NCI-H69 (cell line): ENCODE results near the gene SPINK14.
A peak's percentile ranks its signal among the peaks of the same experiment; 100 is the strongest.

Source experiments
- DNase-seq: peaks from one replicate; lab custom pipeline; 2025; lab: John Stamatoyannopoulos, UW

The SPINK14 gene

GRCh38 chr5:148201151-148201550 lies 32.8 kb downstream of the SPINK14 start:
- DNase-seq = no peak

DNA sequence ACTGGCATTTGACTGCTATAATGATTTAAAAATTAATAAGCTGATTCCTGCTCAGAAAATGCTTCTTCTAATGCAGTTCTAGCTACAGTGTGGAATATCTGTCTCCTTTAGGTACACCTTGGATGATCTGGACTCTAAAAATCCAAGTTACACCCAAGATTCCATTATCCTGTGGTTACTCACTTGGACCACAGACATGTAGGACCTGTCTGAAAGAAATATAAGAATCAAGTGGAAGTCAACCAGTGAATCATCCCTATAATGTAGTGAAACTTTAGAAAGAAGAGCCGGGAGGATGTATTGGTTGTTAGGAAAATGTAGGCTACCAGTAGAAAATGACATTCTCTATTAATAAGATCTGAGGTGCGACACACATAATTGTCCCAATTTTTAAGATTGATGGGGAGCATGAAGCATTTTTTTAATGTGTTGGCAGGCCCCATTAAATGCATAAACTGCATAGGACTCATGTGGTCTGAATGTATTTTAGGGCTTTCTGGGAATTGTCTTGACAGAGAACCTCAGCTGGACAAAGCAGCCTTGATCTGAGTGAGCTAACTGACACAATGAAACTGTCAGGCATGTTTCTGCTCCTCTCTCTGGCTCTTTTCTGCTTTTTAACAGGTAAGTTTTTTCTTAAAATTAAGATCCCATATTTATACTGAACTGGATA lies 34.3 kb downstream of the SPINK14 start, which contains the start of gene SPINK6:
SPINK6 (plus strand) TSS at position 512 of the 673 bp plus-strand sequence; CDS start at position 567, 55 bp downstream.
- no peak for DNase-seq

DNA sequence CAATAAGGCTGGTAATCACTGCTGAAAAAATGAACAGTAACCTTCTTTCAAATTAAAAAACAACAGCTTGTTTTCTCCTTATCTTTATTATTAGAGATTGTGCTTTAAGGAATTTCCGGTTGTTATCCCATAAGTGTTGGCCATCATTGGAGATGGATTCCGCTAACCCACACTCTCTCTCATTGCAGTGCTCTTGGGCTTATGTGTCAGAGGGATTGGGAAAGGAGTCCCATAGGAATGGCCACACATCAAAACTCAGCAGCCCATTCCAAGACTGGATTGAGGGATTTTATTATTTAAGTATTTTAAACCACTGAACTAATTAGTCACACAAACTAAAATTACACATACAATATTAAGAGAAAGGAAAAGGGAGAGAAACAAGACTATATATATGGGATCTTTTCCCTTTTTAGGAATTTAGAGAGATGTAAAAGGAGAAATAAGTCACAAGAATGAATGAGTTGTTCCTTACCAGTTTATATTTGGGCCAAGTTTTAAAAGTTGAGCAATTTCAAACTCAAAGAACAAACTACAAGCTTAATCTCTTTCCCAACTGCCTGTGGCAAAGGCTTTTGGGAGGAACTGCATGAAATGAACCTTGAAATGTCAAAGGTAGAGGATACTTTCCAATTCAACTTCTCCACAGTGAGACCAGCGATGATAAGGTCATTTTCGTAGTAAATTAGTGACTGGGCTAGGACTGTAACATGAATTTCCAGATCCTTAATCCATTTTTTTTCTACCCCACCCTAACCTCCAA lies 36.9 kb downstream of the SPINK14 start:
- no peak for DNase-seq

DNA sequence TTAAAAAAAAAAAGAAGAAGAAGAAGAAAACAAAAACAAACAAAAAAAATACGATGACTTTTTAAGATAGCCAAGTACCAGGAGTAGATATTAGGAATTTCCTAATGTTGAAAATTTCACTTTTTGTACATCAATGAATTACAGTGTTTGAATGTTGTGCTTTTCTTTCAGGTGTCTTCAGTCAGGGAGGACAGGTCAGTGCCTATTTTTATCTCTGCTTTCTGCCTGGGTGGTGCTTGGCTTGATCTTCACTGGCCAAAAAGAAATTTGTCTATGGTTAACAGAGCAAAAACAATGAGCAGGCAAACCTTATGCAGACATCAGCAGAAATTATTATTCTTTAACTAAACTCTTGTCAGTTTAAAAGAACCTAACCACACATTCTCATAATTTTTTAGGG lies 37.5 kb downstream of the SPINK14 start:
- no peak for DNase-seq

DNA sequence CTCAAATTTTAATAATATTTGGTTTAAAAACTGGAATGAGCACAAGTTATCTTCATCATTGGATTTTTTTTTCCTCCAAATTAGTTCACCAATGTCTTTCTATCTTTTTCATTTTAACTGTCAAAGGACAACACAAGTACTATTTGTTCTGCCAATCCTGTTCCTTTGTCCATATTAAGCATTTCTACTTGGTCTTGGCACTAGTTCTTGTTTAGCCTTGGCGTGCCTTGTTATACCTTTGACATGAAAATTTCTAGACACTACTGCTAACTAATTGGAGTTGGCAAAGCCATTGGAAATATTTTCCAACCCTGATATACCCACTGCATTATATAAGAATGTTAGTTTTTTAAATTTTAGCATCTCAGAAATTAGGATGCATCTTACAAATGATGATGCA lies 38.3 kb downstream of the SPINK14 start:
- no peak for DNase-seq

GRCh38 chr5:148208226-148208625 lies 39.9 kb downstream of the SPINK14 start:
- DNase-seq = no peak

- DNase-seq = peak; percentile 45
Measured at GRCh38 chr5:148209151-148209770, 40.9 kb downstream of the SPINK14 start.

DNA sequence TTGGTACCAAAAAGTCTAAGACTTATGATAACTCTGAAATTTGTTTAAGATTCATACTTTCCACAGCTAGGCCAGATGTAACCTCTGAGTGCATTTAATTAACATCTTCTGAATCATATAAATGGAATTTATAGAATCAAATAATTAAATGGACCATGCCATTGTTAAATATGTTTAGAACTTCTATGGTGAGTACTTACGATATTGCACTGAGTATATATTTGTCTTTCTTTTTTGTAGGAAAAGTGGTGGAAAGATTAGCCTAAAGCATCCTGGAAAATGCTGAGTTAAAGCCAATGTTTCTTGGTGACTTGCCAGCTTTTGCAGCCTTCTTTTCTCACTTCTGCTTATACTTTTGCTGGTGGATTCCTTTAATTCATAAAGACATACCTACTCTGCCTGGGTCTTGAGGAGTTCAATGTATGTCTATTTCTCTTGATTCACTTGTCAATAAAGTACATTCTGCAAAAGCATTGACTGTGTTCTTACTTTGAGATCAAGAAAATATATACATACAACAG lies 46.4 kb downstream of the SPINK14 start:
- no peak for DNase-seq

- no peak for DNase-seq
Measured at GRCh38 chr5:148221508-148221907, 53.2 kb downstream of the SPINK14 start.

DNA sequence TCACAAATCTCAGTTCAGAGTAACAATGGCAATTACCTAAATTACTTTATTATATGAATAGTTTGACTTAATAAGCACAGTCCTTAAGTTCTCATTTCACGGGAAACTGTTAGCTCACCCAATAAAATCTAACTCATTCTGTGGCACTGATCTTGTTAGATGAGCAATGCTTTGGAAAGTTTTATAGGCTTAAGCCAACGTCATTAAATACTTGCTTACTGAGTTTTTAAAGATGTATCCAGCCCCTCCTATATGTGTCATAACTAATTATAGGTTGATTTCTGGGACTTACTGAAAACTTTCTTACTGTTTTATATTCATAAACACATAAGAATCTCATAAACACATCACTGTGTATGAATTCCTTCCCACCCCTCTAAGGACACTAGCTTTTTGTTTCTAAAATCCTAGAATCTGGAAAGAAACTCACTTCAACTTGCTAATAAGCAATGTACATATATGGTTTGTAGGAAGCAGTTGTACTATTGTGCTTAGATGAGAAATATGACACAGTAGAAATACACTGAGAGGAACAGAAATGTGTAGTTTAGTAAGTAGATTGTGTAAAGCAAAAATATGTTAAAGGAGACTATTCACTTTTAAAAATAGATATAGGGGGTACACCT lies 55.9 kb downstream of the SPINK14 start:
- DNase-seq = no peak
